Measurements from ENCODE around the gene SH3RF3. TPM values are rescaled to one million over a fixed set of nuclear protein-coding genes. Genes with fewer than 3 reads are reported as not detected.

Gene SH3RF3
- total RNA-seq, 2 donors from 2014 or later: 1.3 to 5.6 TPM

DNA sequence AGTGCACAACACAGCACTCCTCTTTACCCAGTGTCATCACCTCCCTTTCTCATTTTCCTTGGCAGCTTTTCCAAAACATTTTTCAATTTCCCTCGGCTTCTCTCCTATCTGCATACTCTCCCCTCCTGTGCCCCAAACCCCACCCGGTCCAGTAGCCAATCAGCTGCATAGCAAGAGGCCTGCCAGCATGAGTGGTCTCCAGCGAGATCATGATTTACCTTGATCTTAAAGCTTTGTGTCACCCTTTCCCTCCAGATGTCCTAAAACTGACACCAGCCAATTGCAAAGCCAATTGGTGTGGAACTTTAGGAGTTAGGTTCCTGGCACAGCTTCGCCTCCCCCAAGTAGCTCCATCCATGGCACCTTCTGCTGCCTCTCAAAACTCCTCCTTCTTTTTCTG lies 45.2 kb upstream of the SH3RF3 start:
- Histone ChIP-seq H3K36me3 (replicated peaks in 1 of 2; ENCODE audit: insufficient read depth in 1 of 2, low read depth in 2 of 2) (no peaks in the 10 kb centered on the region), H3K4me1 (no peaks in the 10 kb centered on the region), H3K27ac (no peak overlapping the region), H3K4me3 (no peak overlapping the region), H3K27me3 (no peaks in the 10 kb centered on the region), H3K9me3 (no peaks in the 10 kb centered on the region)
- no peak for ATAC-seq
- DNase-seq: no peak
- intact Hi-C loops (cut with DNase I): no loop called here
- WGBS, 2 donors: 70 to 72% methylated on average over 4 of the region's 4 CpGs
- TF ChIP-seq, protein P1, sequence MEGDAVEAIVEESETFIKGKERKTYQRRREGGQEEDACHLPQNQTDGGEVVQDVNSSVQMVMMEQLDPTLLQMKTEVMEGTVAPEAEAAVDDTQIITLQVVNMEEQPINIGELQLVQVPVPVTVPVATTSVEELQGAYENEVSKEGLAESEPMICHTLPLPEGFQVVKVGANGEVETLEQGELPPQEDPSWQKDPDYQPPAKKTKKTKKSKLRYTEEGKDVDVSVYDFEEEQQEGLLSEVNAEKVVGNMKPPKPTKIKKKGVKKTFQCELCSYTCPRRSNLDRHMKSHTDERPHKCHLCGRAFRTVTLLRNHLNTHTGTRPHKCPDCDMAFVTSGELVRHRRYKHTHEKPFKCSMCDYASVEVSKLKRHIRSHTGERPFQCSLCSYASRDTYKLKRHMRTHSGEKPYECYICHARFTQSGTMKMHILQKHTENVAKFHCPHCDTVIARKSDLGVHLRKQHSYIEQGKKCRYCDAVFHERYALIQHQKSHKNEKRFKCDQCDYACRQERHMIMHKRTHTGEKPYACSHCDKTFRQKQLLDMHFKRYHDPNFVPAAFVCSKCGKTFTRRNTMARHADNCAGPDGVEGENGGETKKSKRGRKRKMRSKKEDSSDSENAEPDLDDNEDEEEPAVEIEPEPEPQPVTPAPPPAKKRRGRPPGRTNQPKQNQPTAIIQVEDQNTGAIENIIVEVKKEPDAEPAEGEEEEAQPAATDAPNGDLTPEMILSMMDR (IDR thresholded peaks at IDR 0.05): no peak
- no peak for TF ChIP-seq POLR2A (IDR thresholded peaks at IDR 0.05)

DNA sequence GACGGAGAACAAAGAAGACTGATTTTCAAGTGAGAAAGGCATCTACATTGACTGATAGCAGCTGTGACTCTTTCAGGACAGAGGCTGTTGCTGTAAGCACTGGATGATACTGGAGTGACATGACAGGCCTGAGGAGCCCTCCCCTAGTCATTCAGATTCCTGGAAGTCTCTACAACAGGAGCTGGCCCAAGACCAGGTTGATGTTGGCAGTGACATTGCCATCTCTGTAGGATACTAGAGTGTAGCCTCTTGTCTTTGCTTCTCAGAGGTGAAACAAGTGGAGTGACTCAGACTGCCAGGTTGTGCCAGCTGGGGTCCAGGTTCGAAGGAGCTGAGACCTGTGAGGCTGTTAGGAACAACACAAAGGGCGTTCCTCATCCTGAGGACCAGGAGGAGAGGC lies 44.7 kb upstream of the SH3RF3 start:
- intact Hi-C loops (cut with DNase I): no loop called here
- 75 to 81% methylated on average over 2 to 3 of the region's 3 CpGs for WGBS, 2 donors
- no peaks in the 10 kb centered on the region for H3K4me1 ChIP-seq
- no peaks in the 10 kb centered on the region for H3K36me3 ChIP-seq (replicated peaks in 1 of 2; ENCODE audit: insufficient read depth in 1 of 2, low read depth in 2 of 2)
- H3K27me3 ChIP-seq: no peaks in the 10 kb centered on the region
- no peak for TF ChIP-seq POLR2A (IDR thresholded peaks at IDR 0.05)
- TF ChIP-seq, protein P1 (IDR thresholded peaks at IDR 0.05): no peak
- no peaks in the 10 kb centered on the region for H3K9me3 ChIP-seq
- H3K4me3 ChIP-seq: no peak overlapping the region
- no peak overlapping the region for H3K27ac ChIP-seq
- ATAC-seq (no peak), DNase-seq (no peak)

DNA sequence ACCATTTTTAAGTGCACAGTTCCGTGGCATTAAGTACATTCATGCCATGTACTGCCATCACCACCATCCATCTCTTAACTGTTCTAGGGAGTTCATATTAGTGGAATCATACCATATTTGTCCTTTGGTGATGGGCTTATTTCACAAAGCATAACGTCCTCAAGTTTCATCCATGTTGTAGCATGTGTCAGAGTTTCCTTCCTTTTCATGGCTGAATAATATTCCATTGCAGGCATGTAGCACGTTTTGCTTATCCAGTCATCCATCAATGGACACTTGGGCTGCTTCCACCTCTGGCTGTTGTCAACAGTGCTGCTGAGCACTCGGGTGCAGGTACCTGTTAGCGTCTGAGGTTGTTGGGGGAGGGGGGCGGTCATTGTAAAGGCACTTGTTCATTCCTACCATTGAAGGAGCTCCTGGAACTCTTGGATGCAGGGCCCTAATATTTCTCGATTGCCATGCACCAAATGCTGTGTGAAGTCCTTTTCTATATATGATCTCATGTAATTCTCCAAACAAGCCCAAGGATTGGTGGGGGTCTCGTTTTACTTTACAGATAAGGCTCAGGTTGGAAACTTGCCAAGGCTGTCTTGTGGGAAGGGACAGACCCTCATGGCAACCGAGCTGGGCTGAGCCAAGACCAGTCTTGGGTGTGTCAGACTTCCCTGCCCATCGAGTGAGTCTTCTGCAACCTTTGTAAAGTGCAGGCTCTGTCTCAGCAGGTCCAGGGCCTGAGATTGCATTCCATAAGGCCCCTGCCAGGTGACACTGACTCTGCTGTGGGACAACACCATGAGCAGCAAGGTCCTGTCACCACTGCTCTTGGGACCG lies 42.9 kb upstream of the SH3RF3 start:
- TF ChIP-seq POLR2A (IDR thresholded peaks at IDR 0.05): no peak
- TF ChIP-seq, protein P1 (IDR thresholded peaks at IDR 0.05): no peak
- H3K4me3 ChIP-seq: no peak overlapping the region
- no peaks in the 10 kb centered on the region for H3K4me1 ChIP-seq
- H3K36me3 ChIP-seq (replicated peaks in 1 of 2; ENCODE audit: insufficient read depth in 1 of 2, low read depth in 2 of 2): no peaks in the 10 kb centered on the region
- ATAC-seq (no peak), DNase-seq (no peak)
- intact Hi-C loops (cut with DNase I): no loop called here
- 69 to 76% methylated on average over 9 to 11 of the region's 11 CpGs for WGBS, 2 donors
- H3K9me3 ChIP-seq: no peaks in the 10 kb centered on the region
- no peaks in the 10 kb centered on the region for H3K27me3 ChIP-seq
- no peak overlapping the region for H3K27ac ChIP-seq

DNA sequence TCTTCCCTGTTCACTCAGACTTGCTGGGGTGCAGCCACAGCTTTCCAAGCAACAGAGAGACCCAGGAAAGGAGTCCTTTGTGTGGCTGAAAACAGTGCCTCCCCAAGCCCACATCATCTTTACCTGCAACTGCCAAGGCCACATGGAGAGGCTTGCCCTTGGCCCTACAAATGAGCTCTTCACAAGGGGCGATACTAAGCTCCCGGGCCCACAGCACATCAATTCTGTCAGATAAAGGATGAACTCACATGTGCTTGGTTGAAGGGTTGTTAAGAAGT lies 42.3 kb upstream of the SH3RF3 start:
- Histone ChIP-seq H3K4me1 (no peaks in the 10 kb centered on the region), H3K36me3 (replicated peaks in 1 of 2; ENCODE audit: insufficient read depth in 1 of 2, low read depth in 2 of 2) (no peaks in the 10 kb centered on the region), H3K27me3 (no peaks in the 10 kb centered on the region), H3K4me3 (no peak overlapping the region), H3K9me3 (no peaks in the 10 kb centered on the region), H3K27ac (no peak overlapping the region)
- DNase-seq (no peak), ATAC-seq (no peak)
- 81 to 87% methylated on average over 2 of the region's 2 CpGs for WGBS, 2 donors
- TF ChIP-seq, protein P1 (IDR thresholded peaks at IDR 0.05): no peak
- TF ChIP-seq POLR2A (IDR thresholded peaks at IDR 0.05): no peak
- intact Hi-C loops (cut with DNase I): no loop called here

DNA sequence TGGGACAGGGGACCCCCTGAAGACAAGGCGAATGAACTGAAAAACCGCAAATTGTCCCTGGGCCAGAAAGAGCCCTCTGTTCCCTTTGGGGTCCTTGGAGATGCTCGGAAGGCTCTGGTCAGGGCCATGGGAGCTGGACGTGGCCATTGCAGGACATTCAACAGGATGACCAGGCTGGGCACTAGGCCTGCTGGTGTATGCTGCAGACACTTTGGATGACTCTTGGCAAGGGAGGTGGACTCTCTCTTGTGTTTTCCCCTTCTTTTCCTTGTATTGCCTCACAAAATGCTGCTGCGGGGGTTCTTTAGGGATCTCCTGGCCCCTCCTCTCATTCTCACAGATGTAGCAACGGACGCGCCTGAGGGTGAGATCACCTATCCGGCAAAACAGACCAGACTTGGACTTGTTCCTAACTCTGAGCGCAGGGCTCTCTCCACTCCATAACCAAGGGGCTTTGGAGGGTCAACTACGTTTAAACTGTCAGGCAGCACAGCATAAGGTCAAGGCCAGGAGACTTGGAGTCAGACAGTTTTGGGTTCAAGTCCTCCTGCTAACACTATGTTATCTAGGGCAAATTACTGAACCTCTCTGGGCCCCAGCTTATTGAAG lies 41.8 kb upstream of the SH3RF3 start:
- DNase-seq: no peak
- no peak for TF ChIP-seq POLR2A (IDR thresholded peaks at IDR 0.05)
- TF ChIP-seq, protein P1 (IDR thresholded peaks at IDR 0.05): no peak
- ATAC-seq: no peak
- no peaks in the 10 kb centered on the region for H3K27me3 ChIP-seq
- intact Hi-C loops (cut with DNase I): no loop called here
- H3K27ac ChIP-seq: no peak overlapping the region
- no peaks in the 10 kb centered on the region for H3K36me3 ChIP-seq (replicated peaks in 1 of 2; ENCODE audit: insufficient read depth in 1 of 2, low read depth in 2 of 2)
- H3K4me1 ChIP-seq: no peaks in the 10 kb centered on the region
- H3K4me3 ChIP-seq: no peak overlapping the region
- 81 to 91% methylated on average over 4 to 11 of the region's 11 CpGs for whole genome bisulfite sequencing, 2 donors
- no peaks in the 10 kb centered on the region for H3K9me3 ChIP-seq
